GM21619 (cell line): Measurements from ENCODE around the gene ATP2A3.

Source experiments
- ATAC-seq: cut with Tn5 transposase; IDR thresholded peaks from one replicate; pipeline ENCODE4 v1.9.1; 2021; ENCODE audit not compliant: unreplicated experiment

The ATP2A3 gene

DNA sequence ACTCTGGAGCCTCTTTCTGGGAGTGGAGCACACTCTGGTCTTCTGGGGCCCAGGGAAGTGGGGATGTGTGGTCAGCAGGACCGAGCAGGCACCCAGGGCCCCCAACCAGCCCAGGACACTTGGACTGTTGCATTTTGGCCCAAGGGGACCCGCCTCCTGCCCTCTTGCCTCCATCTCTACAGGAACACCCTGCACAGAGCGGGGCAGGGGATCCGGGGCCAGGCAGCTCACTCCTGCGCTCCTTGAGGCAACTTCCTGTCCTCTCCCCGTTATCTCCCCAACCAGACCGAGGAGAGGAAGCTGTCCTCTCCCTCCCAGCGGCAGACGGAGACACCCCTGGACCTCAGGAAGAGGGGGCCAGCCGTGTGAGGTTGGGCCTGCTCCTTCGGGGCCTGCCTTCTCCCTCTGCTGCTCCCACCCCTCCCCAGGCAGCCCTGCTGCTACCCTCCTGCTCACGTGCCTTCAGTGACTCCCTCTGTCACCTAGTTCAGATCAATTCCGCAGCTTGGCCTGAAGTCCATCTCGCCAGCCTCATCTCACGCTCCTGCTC, 10.0 kb upstream of the ATP2A3 start:
- ATAC-seq = no peak

- no peak for ATAC-seq
Observed at GRCh38 chr17:3973495-3974137, 9.4 kb upstream of the ATP2A3 start.

- no peak for ATAC-seq
Observed at GRCh38 chr17:3972931-3973330, 8.7 kb upstream of the ATP2A3 start.

DNA sequence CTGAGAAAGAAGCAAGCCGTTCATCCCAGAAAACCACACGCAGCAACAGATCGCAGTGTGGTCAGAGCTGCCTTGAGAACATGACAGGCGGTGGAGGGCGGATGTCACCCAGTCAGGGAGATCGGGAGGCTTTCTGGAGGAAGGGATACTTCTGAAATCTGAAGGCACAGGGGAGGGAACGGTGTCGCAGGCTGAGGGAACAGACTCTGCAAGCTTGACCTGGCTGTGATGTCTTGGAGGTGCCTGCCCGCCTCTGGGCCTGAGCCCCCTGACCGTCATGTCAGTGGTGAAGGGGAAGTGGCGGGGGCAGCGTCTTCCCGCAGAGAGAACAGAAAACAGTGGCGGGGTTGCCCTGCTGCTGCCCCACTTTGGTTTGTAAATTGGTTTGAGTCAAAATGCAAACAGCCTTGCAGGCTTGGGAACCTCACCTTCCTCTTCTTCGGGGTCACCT, 8.1 kb upstream of the ATP2A3 start:
- ATAC-seq = no peak

DNA sequence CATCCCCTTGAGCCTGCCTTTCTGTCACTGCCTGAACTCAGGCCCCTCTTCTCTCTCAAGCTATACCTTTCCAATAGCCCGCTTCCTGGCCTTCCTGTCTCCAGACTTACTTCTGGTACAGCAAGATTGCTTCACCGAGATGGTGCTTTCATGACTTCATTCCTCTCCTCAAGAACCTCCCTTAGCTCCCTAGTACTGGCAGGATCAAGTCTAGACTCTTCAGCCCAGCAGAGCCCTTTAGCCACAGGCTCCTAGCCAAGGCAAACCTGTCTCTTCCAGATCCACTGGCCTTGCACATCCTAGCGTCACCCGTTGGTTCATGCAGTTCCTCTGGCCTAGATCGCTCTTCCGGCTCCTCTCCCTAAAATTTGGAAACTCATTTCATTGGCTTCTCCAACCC, 6.4 kb upstream of the ATP2A3 start:
- no peak for ATAC-seq

GRCh38 chr17:3969963-3970362, 5.7 kb upstream of the ATP2A3 start:
- no peak for ATAC-seq

DNA sequence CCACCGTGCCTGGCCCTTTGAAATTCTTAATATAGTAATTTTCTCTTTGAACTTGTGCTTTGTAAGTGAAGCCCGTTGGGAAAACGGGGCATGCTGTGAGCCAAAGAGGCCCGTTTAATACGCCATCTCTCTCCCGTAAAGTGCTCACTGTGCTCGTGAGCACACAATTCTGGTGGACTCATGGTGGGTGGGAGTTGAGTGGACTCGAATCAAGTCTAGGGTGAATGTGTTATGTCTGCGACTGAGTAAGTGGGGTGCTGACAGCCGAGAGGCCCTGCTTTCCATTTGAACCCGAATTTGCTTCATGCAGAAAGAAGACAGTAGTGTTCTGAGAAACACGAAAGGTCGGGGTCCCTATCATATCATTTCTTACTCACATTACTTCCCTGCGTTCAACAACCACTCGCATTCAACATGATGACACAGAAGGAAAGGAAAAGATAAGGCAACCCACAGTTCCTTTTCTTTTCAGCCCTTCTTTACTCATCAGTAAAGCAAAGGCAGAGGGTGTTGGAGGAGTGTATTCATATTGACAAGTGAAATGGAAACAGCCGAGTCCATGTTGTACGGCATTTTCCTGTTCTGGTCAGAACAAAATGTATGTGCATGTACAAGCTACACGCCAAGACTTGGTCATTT, 4.8 kb upstream of the ATP2A3 start:
- no peak for ATAC-seq

DNA sequence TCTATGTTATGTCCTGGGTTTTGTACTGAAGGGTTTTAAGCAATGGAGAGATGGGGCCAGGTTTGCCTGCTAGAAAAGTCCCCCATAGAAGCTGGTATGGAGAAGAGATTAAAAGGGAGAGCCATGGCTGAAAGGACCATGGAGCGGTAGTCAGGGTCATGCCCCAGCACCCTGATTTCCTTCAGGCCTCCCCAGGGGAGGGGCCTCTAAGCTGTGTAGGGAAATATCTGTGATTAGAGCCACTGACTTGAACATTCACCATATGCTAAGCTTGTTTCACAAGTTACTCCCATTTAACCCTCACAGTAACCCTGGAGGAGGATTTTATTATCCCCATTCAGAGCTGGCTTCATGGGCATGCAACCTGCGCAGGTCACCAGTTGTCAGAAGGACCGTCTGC, 3.8 kb upstream of the ATP2A3 start:
- ATAC-seq = no peak

GRCh38 chr17:3966720-3967363, 2.6 kb upstream of the ATP2A3 start:
- ATAC-seq = no peak

DNA sequence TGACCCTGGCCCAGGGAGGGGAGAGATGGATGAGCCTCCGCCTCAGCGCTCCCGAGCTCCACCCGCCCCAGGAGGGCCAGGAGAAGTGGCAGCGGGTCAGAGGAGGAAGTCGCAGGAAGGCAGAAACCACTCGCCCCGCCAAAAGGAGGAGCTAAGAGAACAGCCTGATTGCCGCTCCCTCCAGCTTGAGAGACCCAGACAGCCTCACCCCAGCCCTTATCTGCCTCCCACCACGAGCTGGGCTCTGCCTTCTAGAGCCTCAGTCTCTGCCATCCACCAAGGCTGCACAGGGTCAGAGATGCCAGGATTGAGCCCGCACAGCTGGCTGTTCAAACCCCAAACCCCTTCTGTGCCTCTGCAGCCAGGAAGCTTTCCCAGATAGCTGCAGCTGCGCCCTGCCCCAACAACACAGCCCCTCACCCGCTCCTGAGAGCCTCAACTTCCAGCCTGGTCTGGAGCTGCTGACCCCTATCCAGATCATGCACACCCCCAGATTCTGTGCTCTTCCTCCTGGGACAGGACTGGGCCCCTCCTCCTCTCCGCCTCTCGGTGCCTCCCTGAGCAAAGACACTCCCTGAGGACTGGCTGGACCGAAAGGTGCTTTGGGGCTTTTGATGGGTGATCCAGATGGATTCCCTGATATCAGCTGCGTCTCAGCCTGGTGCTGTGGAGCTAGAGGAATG, 1.0 kb upstream of the ATP2A3 start:
- no peak for ATAC-seq

- peak; percentile 16 for ATAC-seq
Observed at GRCh38 chr17:3963237-3964201, 718 bp downstream of the ATP2A3 start.

GRCh38 chr17:3962965-3963236, 1.3 kb downstream of the ATP2A3 start:
- no peak for ATAC-seq

DNA sequence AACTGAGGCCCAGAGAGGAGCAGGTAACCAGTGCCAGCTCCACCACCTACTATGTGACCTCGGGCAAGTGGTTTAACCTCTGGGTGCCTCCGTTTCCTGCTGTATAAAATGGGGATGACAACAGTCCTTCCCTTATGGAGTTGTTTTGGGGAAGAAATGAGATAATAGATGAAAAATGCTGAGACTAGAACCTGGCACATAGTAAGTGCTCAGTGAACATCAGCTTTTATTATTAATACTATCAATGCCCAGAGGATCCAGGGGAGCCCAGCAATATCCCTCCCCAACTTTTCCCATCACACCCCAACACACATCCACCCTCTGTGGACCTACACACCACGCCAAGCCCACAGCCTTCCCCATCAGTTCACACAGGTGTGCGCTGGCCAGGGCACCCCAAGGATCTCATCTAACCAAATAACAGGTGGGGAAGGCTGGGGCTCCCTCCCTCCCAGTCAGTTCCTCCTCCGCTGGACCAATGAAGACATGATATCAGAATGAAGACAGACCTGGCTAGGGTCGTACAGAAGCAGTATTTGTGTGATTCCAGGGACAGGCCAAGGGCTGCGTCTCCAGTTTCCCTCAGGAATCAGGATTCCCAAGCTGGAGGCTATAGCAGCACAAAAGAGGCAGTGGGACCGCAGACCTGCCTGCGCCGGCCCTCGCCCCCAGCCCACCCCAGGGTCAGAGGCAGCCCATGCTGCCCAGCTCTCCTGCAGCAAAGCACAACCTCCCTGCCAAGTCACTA, 1.8 kb downstream of the ATP2A3 start:
- ATAC-seq = no peak

- no peak for ATAC-seq
Observed at GRCh38 chr17:3961564-3962047, 2.6 kb downstream of the ATP2A3 start.

- no peak for ATAC-seq
Observed at GRCh38 chr17:3960764-3961163, 3.5 kb downstream of the ATP2A3 start.

DNA sequence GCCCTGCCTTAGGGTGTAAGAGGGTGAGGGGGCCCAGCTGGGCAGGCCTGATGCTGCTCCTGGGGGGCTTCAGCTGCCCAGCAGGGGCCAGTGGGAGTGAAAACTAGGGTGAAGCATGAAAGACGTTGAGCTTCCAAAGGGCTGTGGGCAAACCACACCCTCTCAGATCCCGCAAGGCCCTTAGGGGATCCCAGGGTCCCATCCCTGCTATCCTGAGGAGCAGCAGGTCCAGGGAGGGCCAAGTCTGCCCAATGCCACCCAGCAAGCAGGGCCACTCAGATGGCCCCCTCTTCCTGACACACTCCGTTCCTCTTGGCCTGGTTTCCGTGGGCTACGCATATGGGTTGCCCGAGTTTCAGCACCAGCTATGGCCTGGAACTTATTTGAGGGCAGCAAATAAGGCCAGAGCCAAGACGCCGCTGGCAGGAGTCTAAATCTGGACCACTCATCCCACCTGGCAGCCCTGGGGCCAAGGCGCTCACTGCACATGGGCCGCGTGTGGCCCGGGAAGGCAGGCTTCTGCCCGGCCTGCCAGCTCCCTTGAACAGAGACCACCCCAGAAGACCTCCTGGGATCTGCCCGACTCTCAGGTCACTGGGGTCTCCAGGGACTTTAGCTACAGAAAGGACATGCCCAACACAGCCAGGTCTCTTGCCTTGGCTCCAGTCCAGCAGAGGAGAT, 4.2 kb downstream of the ATP2A3 start:
- no peak for ATAC-seq

- ATAC-seq = no peak
Observed at GRCh38 chr17:3959295-3959899, 4.8 kb downstream of the ATP2A3 start.

- ATAC-seq = no peak
Observed at GRCh38 chr17:3957735-3958599, 6.3 kb downstream of the ATP2A3 start.
